K562 (cell line): ENCODE measurements around the gene MCL1. TPM values are rescaled to one million over a fixed set of nuclear protein-coding genes. Genes with fewer than 3 reads are reported as not detected.
A peak's percentile ranks its signal among the peaks of the same experiment; 100 is the strongest.

ENCODE experiments used
- ASH1L ChIP-seq: fragments of 450-650 bp; IDR thresholded peaks from 2 replicates; pipeline ENCODE4 v1.6.1; 2018; ENCODE audit warnings: borderline replicate concordance, mild to moderate bottlenecking, low read depth; ENCODE audit not compliant: partially characterized antibody
- BCOR ChIP-seq: fragments of 450-650 bp; IDR thresholded peaks from 2 replicates; pipeline ENCODE4 v1.6.1; 2016
- ETV5 ChIP-seq: sonication (generic); formaldehyde crosslinking; IDR thresholded peaks from 2 replicates; pipeline ENCODE4 v1.4.0; 2020; ENCODE audit warnings: low read depth, mild to moderate bottlenecking, missing genetic modification reagents
- EWSR1 ChIP-seq: fragments of 450-650 bp; IDR thresholded peaks from 2 replicates; pipeline ENCODE4 v1.6.1; 2018; ENCODE audit warnings: borderline replicate concordance, mild to moderate bottlenecking, low read depth, moderate library complexity; ENCODE audit not compliant: partially characterized antibody
- HEY1 ChIP-seq: fragments of 250-450 bp; sonication (Bioruptor Pico); IDR thresholded peaks from 2 replicates; pipeline ENCODE4 v1.5.0; 2020; ENCODE audit warnings: mild to moderate bottlenecking, moderate library complexity, borderline replicate concordance
- KLF16 ChIP-seq: IDR thresholded peaks from 2 replicates; pipeline ENCODE4 v1.6.1; 2016; ENCODE audit warnings: antibody characterized with exemption
- PHF8 ChIP-seq: fragments of 200-600 bp; sonication (generic); IDR thresholded peaks from 2 replicates; pipeline ENCODE4 v1.6.1; 2012; ENCODE audit warnings: mixed run types, mild to moderate bottlenecking, inconsistent platforms, low read length, moderate library complexity, borderline replicate concordance
- POLR2AphosphoS5 ChIP-seq: IDR thresholded peaks from 2 replicates; pipeline ENCODE4 v1.6.1; 2011; ENCODE audit warnings: mild to moderate bottlenecking, low read depth, low read length, moderate library complexity; ENCODE audit not compliant: control insufficient read depth, insufficient read depth
- POLR3A ChIP-seq: IDR thresholded peaks from 2 replicates; pipeline ENCODE4 v1.6.1; 2011; ENCODE audit warnings: borderline replicate concordance, mild to moderate bottlenecking, moderate library complexity; ENCODE audit not compliant: insufficient read length, insufficient read depth; ENCODE audit errors: extremely low read depth
- SMARCA5 ChIP-seq: fragments of 450-650 bp; IDR thresholded peaks from 2 replicates; pipeline ENCODE4 v1.6.1; 2016
- SP1 ChIP-seq: sonication (generic); formaldehyde crosslinking; IDR thresholded peaks from 2 replicates; pipeline ENCODE4 v1.8.1; 2022; ENCODE audit warnings: mild to moderate bottlenecking, missing genetic modification reagents
- TCF15 ChIP-seq: fragments of 250-450 bp; sonication (Bioruptor Pico); IDR thresholded peaks from 2 replicates; pipeline ENCODE4 v1.8.0; 2022; ENCODE audit warnings: moderate library complexity, mild to moderate bottlenecking, inconsistent platforms
- polyA plus RNA-seq, 8 experiments: library from polyadenylated mRNA; depleted of rRNA in 4 of 8; stranded (reverse) in 5 of 8; unstranded in 3 of 8; fragments of >200 nt; fragmentation: Nextera tagmentation in 2 of 8; fragmentation: Illumina TruSeq in 1 of 8; extraction: Ambion mirVana in 2 of 8; extraction: Trizol in 1 of 8; gene quantifications; 2 replicates each; pipeline versions ENCODE4 v1.2.1 to v1.2.3, GENCODE V29; 2011 to 2014; ENCODE audit warnings: inconsistent platforms in 1 of 8, missing spikeins in 1 of 8
- total RNA-seq, 7 experiments: library from RNA; depleted of rRNA in 6 of 7; stranded (reverse); fragments of >200 nt in 6 of 7; fragmentation: Illumina TruSeq in 2 of 7; extraction: Trizol in 2 of 7; gene quantifications; 2 replicates each; pipeline versions ENCODE4 v1.2.1 to v1.2.3, GENCODE V29; 2011 to 2021; ENCODE audit warnings: low replicate concordance in 1 of 7
- TF ChIP-seq, protein P1 (sequence below), 2 experiments: IDR thresholded peaks; 2 replicates each; pipeline ENCODE4 v1.6.1; 2012; ENCODE audit warnings: improper control_type of control experiment in 2 of 2, low read depth in 2 of 2, low read length in 2 of 2, borderline replicate concordance in 1 of 2
- TF ChIP-seq, protein P2 (sequence below): fragments of 450-650 bp; formaldehyde crosslinking; IDR thresholded peaks from 2 replicates; pipeline ENCODE4 v1.4.0; 2022; ENCODE audit warnings: missing genetic modification characterization
- TF ChIP-seq, protein P3 (sequence below): fragments of 450-650 bp; IDR thresholded peaks from 2 replicates; pipeline ENCODE4 v1.6.1; 2016; ENCODE audit warnings: borderline replicate concordance
- TF ChIP-seq, protein P4 (sequence below): fragments of 450-650 bp; IDR thresholded peaks from 2 replicates; pipeline ENCODE4 v1.7.1; 2018; ENCODE audit warnings: mild to moderate bottlenecking, low read depth; ENCODE audit not compliant: partially characterized antibody

Gene MCL1
- total and polyA plus RNA-seq, 9 of the 15 experiments (the other 6 are each of a cell fraction or from before 2014, with no cell fraction given): 27.1 to 224 (median 138) TPM

- TF ChIP-seq POLR2AphosphoS5 (no peak), SP1 (CRISPR knock-in tag) (0 out of 2 replicates have a peak, but pooled peaks have one; percentile 23), POLR3A (no peak), ETV5 (CRISPR knock-in tag) (0 out of 2 replicates have a peak, but pooled peaks have one; percentile 39), PHF8 (no peak), HEY1 (no peak), ASH1L (no peak), EWSR1 (no peak), BCOR (peak; percentile 25; the same call in 1 of the 2 replicates), SMARCA5 (0 out of 2 replicates have a peak, but pooled peaks have one; percentile 10), TCF15 (CRISPR knock-in tag) (no peak), KLF16 (no peak)
- TF ChIP-seq, protein P1, sequence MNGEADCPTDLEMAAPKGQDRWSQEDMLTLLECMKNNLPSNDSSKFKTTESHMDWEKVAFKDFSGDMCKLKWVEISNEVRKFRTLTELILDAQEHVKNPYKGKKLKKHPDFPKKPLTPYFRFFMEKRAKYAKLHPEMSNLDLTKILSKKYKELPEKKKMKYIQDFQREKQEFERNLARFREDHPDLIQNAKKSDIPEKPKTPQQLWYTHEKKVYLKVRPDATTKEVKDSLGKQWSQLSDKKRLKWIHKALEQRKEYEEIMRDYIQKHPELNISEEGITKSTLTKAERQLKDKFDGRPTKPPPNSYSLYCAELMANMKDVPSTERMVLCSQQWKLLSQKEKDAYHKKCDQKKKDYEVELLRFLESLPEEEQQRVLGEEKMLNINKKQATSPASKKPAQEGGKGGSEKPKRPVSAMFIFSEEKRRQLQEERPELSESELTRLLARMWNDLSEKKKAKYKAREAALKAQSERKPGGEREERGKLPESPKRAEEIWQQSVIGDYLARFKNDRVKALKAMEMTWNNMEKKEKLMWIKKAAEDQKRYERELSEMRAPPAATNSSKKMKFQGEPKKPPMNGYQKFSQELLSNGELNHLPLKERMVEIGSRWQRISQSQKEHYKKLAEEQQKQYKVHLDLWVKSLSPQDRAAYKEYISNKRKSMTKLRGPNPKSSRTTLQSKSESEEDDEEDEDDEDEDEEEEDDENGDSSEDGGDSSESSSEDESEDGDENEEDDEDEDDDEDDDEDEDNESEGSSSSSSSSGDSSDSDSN (IDR thresholded peaks at IDR 0.05; ENCODE audit: borderline replicate concordance in 1 of 2, low read depth in 2 of 2, low read length in 2 of 2): no peak
- TF ChIP-seq, protein P2, sequence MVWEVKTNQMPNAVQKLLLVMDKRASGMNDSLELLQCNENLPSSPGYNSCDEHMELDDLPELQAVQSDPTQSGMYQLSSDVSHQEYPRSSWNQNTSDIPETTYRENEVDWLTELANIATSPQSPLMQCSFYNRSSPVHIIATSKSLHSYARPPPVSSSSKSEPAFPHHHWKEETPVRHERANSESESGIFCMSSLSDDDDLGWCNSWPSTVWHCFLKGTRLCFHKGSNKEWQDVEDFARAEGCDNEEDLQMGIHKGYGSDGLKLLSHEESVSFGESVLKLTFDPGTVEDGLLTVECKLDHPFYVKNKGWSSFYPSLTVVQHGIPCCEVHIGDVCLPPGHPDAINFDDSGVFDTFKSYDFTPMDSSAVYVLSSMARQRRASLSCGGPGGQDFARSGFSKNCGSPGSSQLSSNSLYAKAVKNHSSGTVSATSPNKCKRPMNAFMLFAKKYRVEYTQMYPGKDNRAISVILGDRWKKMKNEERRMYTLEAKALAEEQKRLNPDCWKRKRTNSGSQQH (CRISPR knock-in tag): no peak
- TF ChIP-seq, protein P3, sequence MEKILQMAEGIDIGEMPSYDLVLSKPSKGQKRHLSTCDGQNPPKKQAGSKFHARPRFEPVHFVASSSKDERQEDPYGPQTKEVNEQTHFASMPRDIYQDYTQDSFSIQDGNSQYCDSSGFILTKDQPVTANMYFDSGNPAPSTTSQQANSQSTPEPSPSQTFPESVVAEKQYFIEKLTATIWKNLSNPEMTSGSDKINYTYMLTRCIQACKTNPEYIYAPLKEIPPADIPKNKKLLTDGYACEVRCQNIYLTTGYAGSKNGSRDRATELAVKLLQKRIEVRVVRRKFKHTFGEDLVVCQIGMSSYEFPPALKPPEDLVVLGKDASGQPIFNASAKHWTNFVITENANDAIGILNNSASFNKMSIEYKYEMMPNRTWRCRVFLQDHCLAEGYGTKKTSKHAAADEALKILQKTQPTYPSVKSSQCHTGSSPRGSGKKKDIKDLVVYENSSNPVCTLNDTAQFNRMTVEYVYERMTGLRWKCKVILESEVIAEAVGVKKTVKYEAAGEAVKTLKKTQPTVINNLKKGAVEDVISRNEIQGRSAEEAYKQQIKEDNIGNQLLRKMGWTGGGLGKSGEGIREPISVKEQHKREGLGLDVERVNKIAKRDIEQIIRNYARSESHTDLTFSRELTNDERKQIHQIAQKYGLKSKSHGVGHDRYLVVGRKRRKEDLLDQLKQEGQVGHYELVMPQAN: no peak
- TF ChIP-seq, protein P4, sequence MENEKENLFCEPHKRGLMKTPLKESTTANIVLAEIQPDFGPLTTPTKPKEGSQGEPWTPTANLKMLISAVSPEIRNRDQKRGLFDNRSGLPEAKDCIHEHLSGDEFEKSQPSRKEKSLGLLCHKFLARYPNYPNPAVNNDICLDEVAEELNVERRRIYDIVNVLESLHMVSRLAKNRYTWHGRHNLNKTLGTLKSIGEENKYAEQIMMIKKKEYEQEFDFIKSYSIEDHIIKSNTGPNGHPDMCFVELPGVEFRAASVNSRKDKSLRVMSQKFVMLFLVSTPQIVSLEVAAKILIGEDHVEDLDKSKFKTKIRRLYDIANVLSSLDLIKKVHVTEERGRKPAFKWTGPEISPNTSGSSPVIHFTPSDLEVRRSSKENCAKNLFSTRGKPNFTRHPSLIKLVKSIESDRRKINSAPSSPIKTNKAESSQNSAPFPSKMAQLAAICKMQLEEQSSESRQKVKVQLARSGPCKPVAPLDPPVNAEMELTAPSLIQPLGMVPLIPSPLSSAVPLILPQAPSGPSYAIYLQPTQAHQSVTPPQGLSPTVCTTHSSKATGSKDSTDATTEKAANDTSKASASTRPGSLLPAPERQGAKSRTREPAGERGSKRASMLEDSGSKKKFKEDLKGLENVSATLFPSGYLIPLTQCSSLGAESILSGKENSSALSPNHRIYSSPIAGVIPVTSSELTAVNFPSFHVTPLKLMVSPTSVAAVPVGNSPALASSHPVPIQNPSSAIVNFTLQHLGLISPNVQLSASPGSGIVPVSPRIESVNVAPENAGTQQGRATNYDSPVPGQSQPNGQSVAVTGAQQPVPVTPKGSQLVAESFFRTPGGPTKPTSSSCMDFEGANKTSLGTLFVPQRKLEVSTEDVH: no peak
Measured at GRCh38 chr1:150615346-150616201, 36.2 kb upstream of the MCL1 start (continued).
